Stimulated activated memory B cell treated with anti-CD40 and anti-IgM and Interleukin-4, amounts not matched to agents 10 μg/mL and 1 μg/mL and 100 μg/mL, for 72 hours (primary cell): ENCODE measurements around the gene IQSEC2.

Experiments used
- ATAC-seq: fragments of 150-1000 bp; cut with Tn5 transposase; 2 replicates; pipeline ENCODE4 v1.10.0; 2021
- H3K27ac Mint-ChIP-seq: one replicate; pipeline ENCODE4 v1.8.0; 2022; ENCODE audit warnings: mild to moderate bottlenecking, mixed read lengths
- H3K27me3 Mint-ChIP-seq: one replicate; pipeline ENCODE4 v1.8.0; 2022; ENCODE audit warnings: mixed read lengths
- H3K36me3 Mint-ChIP-seq: one replicate; pipeline ENCODE4 v1.8.0; 2022; ENCODE audit warnings: mixed read lengths
- H3K4me1 Mint-ChIP-seq: one replicate; pipeline ENCODE4 v1.8.0; 2022; ENCODE audit warnings: mixed read lengths
- H3K4me3 Mint-ChIP-seq: one replicate; pipeline ENCODE4 v1.8.0; 2022; ENCODE audit warnings: mild to moderate bottlenecking, moderate library complexity, mixed read lengths
- H3K9me3 Mint-ChIP-seq: one replicate; pipeline ENCODE4 v1.8.0; 2022; ENCODE audit warnings: mixed read lengths

Gene IQSEC2

DNA sequence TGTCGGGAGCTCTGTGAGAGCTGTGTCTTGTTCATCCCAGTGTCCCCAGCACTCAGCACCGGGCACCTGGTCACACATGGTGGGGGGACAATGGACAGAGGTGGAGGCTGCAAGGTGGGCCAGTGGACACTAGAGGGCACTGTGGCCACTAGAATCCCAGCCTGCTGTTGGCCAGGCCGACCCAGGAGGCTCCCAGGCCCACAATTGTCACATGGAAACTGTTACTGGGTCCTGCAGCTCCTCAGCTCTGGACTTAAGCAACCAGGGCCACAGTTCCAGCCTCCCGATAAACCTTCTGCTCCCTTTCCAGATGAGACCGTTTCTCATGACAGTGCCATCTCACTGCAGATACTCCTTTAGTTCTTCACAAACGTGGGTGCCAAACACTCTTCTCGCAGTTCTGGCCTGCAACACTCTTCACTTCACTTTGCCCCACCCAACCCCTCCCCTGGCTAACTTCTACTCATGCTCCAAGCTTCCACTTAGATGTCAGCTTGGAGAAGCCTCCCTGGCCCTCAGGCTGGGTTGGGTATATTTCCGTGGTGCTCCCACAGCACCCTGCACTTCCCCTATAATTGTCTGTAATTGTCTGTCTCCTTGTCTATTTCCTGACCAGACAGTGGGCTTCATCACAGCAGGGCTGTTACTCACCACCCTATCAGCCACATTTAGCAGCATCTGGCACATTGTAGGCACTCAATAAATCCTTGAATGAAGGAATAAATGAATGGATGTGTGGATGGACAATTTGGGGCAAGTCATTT is 3.5 kb upstream of the IQSEC2 start:
- Mint-ChIP-seq H3K27ac (no peak overlapping the region), H3K36me3 (no peaks in the 10 kb centered on the region), H3K4me3 (no peak overlapping the region), H3K27me3 (no peaks in the 10 kb centered on the region), H3K9me3 (no peaks in the 10 kb centered on the region), H3K4me1 (peaks cover 29% of the 10 kb centered on the region)
- peak; percentile 60 for ATAC-seq

DNA sequence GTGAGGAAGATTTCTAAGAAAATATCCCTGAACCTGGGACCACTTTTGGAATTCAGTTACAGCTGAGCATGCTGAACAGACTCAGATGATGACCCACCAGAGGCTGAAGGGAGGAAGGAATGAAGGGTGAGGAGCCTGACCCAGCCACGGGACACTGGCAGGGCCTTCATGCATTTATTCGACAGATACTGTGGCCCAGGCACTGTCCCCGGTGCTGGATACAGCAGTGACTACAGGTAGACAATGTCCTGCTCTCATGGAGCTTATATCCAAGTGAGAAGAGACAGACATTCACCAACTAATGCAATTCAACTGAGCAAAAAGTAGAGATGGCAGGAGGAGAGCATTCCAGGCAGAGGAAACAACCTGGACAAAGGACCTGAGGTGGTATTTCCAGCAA is 2.2 kb upstream of the IQSEC2 start:
- H3K4me1 Mint-ChIP-seq = peaks cover 30% of the 10 kb centered on the region
- H3K36me3 Mint-ChIP-seq = no peaks in the 10 kb centered on the region
- no peaks in the 10 kb centered on the region for H3K9me3 Mint-ChIP-seq
- no peaks in the 10 kb centered on the region for H3K27me3 Mint-ChIP-seq
- H3K4me3 Mint-ChIP-seq = no peak overlapping the region
- H3K27ac Mint-ChIP-seq = no peak overlapping the region
- no peak for ATAC-seq

DNA sequence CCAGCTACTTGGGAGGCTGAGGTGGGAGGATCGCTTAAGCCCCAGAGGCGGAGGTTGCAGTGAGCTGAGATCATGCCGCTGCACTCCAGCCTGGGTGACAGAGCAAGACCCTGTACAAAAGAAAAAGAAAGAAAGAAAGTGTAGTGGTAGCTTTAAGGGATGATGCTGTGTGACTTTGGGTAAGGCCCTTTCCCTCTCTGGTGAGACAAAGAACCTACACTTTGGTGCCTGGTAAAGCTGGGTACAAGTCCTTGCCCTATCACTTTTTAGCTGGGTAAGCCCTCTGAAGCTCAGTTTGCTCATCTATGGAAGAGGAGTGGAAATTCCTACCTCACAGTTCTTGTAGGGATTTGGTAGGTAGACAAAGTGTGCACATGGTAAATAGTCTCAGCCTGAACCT is 1.7 kb upstream of the IQSEC2 start:
- ATAC-seq = no peak
- no peak overlapping the region for H3K27ac Mint-ChIP-seq
- H3K4me1 Mint-ChIP-seq = peaks cover 25% of the 10 kb centered on the region
- no peaks in the 10 kb centered on the region for H3K27me3 Mint-ChIP-seq
- no peak overlapping the region for H3K4me3 Mint-ChIP-seq
- H3K9me3 Mint-ChIP-seq = no peaks in the 10 kb centered on the region
- no peaks in the 10 kb centered on the region for H3K36me3 Mint-ChIP-seq

DNA sequence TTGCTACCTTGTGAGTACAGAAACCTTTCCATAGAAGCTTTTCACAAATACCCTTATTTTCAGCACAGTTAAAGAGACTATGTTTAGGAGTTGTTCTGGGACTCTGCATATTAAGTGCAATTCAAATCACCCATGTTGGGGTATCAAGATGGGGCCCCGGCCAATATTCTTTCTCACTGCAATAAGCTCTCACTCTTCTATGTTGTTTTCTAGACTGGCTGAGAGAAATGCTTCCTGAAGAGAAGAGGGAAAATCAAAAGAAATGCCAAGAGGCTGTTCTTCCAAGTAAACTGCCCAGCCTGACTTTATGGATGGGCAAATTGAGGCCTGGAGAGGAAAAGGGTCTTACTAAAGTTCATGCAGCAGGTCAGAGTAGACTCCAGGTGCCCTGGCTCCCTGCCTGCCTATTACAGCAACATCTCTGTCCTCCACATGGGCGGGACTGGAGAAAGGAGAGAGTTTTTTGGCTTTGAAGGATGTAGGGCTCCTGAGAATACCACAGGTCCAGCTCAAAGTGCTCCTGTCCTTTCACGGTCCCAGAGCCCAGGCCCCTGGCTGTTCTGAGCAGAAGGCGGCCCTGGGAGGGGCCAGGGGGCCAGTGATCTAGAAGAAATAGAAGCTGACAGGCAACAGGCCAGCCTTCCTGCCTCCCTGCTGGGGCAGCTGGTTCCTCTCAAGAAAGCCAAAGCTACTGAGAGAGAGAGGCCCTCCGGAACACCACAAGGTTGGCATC is 745 bp upstream of the IQSEC2 start:
- no peaks in the 10 kb centered on the region for H3K9me3 Mint-ChIP-seq
- H3K27ac Mint-ChIP-seq = no peak overlapping the region
- no peak for ATAC-seq
- H3K4me3 Mint-ChIP-seq = no peak overlapping the region
- no peaks in the 10 kb centered on the region for H3K36me3 Mint-ChIP-seq
- H3K27me3 Mint-ChIP-seq = no peaks in the 10 kb centered on the region
- H3K4me1 Mint-ChIP-seq = peaks cover 15% of the 10 kb centered on the region

DNA sequence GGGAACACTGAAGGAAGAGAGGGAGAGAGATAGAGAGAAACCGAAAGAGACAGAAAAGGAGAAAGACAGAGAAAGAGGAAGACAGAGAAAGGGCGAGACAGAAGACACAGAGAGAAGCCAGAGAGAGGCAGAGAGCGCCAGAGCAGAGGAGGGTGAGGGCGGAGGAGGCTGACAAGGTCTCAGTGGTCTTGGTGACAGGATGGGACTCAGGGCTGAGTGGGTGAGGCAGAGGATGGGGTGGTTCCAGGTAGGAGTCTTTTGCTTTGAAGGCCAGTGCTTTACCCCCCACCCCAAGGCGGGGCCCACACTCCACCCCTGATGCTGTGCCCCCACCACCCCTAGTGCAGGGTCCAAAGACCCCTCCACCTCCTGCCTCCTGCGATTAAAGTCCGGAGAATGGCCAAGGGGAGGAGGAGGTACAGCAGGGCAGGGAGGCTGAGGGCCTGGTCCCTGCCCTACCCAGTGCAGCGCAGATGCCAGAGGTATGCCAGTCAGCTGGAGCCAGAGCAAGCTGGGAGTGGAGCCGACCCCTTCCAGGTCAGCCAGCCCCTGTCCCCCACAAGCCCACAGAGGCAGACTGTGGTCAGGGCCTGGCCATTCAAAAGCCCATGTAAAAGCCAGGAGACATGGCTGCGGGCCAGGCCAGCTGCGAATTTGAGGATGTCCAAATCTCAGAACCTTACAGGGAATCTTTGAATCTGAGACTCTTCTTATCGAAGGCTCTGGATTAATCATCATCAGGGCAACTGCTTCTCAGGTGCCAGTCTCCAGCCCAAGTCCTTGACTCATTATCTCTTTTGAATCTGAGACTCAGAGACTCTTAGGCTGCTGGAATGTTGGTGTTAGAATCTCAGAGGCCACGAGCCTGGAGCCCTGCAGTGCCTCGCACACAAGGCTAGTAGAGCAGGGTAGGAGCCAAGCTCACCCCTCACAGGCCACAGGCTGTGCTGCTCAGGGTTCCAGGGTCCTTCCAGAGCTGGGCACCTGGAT is 758 bp downstream of the IQSEC2 start:
- ATAC-seq = peak; percentile 34
- no peaks in the 10 kb centered on the region for H3K9me3 Mint-ChIP-seq
- no peaks in the 10 kb centered on the region for H3K27me3 Mint-ChIP-seq
- H3K4me1 Mint-ChIP-seq = peaks cover 14% of the 10 kb centered on the region
- peak overlapping the region; percentile 47 for H3K4me3 Mint-ChIP-seq
- H3K36me3 Mint-ChIP-seq = no peaks in the 10 kb centered on the region
- peak overlapping the region; percentile 74 for H3K27ac Mint-ChIP-seq

DNA sequence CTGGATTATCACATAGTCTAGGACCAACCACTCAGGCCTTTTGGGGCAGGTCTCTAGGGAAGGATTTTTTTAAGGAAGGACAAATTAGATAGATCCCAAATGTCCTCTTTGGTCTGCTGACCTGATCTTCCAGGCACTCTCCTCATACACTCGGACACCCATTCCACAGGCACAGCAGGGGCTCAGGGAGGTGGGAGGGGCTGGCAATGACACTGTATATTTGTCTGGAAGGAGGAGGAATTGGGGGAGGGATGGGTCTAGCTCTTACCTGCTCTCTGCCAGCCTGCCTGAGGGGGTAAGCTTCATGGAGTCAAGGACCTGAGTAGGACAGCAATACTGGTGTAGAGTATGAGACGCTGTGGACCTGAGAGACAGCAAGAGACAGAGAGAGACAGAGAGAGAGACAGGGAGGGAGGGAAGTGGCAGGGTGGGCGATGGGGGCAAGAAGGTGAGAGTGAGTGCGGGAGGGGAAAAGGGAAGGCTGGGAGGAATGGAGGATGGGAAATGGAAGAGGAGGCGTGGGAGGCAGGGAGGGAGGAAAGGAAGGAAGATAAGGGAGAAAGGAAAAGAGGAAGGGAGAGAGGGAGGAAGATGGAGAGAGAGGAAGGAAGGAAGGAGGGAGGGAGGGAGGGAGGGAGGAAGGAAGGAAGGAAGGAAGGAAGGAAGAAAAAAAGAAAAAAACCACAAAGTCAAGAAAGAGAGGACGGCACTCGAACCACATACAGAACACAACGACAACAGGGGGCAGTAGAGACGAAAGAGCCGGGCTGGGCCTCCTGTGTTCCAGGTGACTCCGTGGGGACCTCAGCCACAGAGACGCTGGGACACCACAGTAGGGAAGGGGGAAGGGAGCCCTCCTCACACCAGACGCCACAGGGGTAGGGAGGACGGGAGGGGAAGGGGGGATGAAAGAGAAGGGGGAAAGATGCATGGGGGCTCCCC is 1.8 kb downstream of the IQSEC2 start:
- Mint-ChIP-seq H3K4me3 (peak overlapping the region; percentile 47), H3K9me3 (no peaks in the 10 kb centered on the region), H3K27me3 (no peaks in the 10 kb centered on the region), H3K27ac (peak overlapping the region; percentile 74), H3K36me3 (no peaks in the 10 kb centered on the region), H3K4me1 (peaks cover 12% of the 10 kb centered on the region)
- ATAC-seq = no peak

DNA sequence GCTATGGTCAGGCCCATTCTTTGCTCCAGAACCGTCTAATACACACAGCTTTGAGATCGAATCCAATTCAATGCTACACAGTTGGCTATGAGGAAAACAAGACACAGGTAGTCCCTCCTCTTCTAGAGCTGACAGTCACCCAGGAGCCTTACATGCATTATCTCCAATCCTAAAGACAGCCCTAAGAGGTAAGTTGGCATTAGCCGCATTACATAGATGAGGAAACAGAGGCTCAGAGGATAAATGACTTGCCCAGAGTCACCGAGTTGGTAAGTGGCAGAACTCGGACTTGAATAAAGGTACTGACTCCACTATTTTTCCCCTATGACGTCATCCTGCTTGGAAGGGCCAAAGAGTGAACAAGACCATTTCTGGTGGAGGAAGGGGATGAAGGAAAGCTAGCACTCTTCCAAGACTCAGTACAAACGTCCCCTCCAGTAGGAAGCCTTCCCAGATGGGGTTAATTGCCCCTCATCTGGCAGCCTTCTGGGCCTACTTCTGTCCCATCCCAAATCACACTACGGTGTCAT is 8.5 kb downstream of the IQSEC2 start:
- no peak overlapping the region for H3K27ac Mint-ChIP-seq
- no peaks in the 10 kb centered on the region for H3K4me1 Mint-ChIP-seq
- H3K4me3 Mint-ChIP-seq = no peak overlapping the region
- H3K27me3 Mint-ChIP-seq = no peaks in the 10 kb centered on the region
- no peaks in the 10 kb centered on the region for H3K36me3 Mint-ChIP-seq
- ATAC-seq = no peak
- H3K9me3 Mint-ChIP-seq = no peaks in the 10 kb centered on the region

DNA sequence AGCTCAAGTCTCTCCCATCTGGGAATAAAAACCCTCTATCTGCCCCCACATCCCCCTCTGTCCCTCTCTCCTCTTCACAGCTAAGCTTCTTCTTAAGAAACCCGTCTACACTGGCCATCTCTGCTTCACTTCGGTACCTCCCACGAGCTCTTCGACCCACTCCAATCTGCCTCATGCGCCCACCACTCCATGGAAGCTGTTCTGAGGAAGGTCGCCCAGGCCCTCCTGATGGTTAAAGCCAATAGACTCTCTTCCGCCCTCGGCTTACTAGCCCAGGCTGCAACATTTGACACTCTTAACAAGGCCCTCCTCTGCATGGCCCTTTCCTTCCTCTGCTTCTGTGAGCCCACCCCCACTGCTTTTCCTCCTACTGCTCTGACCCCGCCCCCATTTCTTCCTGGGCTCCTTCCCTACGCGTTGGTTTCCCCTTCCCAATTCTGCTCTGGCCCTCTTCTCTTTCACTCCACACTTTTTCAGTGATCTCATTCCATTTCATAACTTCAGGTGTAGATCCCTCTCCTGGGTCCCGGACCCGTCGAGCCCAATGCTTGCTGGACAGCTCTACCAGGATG is 11.8 kb downstream of the IQSEC2 start:
- H3K36me3 Mint-ChIP-seq = no peaks in the 10 kb centered on the region
- ATAC-seq = no peak
- H3K27me3 Mint-ChIP-seq = peaks cover 16% of the 10 kb centered on the region
- no peaks in the 10 kb centered on the region for H3K9me3 Mint-ChIP-seq
- H3K4me3 Mint-ChIP-seq = no peak overlapping the region
- no peaks in the 10 kb centered on the region for H3K4me1 Mint-ChIP-seq
- no peak overlapping the region for H3K27ac Mint-ChIP-seq

DNA sequence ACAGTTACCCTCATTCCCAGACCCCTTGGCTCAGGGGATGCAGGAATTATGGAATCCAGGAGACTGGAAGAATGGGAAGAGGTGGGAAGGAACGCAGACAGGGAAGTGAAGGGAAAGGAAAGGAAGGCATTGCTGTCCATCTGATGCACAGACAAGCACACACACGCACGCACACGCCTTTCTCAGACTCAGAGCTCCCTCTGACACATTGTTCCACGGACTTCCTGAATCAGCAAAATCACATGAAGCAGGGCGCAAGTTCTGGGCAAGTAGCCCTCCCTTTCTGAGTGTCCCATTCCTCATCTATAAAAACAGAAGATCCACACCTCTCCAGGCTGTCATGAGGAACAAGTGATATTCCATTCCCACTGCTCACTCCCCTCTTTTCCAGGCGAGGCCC is 13.2 kb downstream of the IQSEC2 start:
- no peak overlapping the region for H3K27ac Mint-ChIP-seq
- H3K36me3 Mint-ChIP-seq = no peaks in the 10 kb centered on the region
- H3K27me3 Mint-ChIP-seq = peaks cover 31% of the 10 kb centered on the region
- H3K4me3 Mint-ChIP-seq = no peak overlapping the region
- H3K4me1 Mint-ChIP-seq = peaks cover 6% of the 10 kb centered on the region
- no peak for ATAC-seq
- no peaks in the 10 kb centered on the region for H3K9me3 Mint-ChIP-seq

DNA sequence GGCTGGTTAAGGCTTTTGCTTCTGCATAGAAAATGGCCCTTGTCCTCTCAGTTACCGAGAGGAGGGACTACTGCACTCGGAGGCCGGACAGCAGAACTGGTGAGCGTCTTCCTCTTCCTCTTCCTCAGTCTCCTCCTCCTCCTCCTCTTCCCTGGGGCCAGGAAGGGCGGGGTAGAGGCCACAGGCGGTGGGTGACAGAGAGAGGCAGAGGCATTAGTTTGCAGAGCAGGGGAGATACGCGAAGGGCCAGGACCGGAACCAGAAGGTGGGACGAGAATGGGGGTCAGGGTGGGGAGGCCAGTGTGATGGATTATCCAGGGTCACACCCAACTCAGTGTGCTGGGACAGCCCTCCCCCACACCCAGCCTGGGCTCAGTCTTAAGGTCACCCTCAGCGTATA is 14.5 kb downstream of the IQSEC2 start:
- Mint-ChIP-seq H3K27me3 (peaks cover 40% of the 10 kb centered on the region), H3K27ac (no peak overlapping the region), H3K36me3 (no peaks in the 10 kb centered on the region), H3K9me3 (no peaks in the 10 kb centered on the region), H3K4me3 (no peak overlapping the region), H3K4me1 (peaks cover 10% of the 10 kb centered on the region)
- ATAC-seq = no peak

DNA sequence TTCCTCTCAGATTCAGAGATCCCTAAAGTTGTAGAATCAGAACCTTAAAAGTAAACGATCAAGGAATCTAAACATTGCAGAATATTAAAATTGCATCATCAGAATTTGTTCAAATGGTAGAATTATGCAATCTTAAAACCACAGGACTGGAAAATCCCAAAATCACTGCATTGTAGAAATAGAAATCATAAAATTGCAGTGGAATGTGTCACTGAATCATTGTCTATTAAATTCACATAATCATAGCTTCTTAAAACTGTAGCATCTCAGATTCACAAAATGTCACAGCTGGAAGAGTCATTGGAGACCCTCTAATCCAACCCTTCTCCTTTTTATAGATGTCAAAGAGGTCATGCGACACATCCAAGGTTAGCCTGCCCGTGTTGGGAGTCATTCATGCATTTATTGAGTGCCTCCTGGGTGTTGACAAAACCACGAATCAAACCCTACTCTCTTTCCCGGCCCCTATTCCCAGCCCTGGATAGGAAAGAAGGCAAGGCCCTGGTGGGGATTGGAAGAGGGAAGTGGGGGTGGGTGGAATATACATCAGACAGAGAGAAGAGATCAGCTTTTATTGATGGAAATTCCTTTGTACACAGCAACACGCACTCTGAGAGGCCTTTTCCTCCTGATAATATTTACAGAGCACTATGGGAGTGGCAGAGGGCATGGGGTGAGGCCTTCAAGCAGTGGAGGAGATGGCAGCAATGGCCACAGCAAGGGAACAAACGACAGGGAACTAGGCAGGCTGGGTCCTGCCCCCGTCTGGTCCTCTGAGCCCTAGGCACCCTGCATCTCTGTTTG is 15.4 kb downstream of the IQSEC2 start:
- H3K4me1 Mint-ChIP-seq = peaks cover 18% of the 10 kb centered on the region
- no peaks in the 10 kb centered on the region for H3K9me3 Mint-ChIP-seq
- ATAC-seq = no peak
- no peaks in the 10 kb centered on the region for H3K36me3 Mint-ChIP-seq
- H3K27ac Mint-ChIP-seq = no peak overlapping the region
- H3K27me3 Mint-ChIP-seq = peaks cover 49% of the 10 kb centered on the region
- no peak overlapping the region for H3K4me3 Mint-ChIP-seq

DNA sequence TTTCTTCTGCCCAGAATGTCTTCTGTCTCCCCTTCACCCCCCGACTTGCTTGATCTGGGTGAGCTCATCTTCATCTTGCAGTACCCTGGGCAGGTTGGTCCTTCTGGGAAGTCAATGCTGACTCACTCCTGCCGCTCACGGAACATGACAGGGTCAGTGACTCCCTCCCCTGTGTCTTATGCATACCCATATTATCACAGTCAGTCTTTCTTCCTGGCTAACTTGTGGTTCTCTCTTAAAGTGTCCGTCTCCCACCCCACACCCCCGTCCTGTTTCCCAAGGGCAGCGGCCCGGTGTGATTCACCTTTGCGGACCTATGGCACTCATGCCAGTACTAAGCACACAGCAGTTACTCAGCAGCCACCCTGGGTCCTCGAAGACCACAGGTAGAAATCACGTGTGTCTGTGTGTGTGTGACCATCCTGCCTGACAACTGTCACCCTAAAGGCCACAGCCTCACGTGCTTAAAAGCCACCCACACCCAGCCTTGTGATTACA is 17.7 kb downstream of the IQSEC2 start:
- no peak overlapping the region for H3K27ac Mint-ChIP-seq
- peaks cover 49% of the 10 kb centered on the region for H3K27me3 Mint-ChIP-seq
- no peaks in the 10 kb centered on the region for H3K36me3 Mint-ChIP-seq
- ATAC-seq = no peak
- no peaks in the 10 kb centered on the region for H3K9me3 Mint-ChIP-seq
- peaks cover 18% of the 10 kb centered on the region for H3K4me1 Mint-ChIP-seq
- H3K4me3 Mint-ChIP-seq = no peak overlapping the region

DNA sequence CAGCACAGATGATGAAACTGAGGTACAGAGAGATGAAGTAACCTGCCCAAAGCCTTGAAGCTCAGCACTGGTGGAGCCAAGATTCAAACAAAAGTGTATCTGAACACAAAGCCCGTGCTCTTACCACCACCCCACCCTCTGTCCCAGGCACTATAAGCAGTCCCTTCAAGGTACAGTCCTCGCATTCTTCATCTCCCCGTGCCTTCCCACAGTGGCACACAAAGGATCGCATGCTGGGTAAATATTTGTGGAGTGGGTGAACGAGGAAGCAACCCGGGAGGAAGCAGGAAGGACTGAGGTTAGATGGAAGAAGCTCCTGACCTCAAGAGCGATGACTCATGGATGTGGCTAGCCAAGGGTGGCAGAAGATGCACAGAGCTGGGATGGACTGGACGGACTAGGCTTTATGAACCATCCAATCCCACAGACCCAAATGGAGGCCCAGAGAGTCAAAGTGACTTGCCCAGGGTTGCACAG is 18.4 kb downstream of the IQSEC2 start:
- H3K4me3 Mint-ChIP-seq = no peak overlapping the region
- no peak overlapping the region for H3K27ac Mint-ChIP-seq

More for the DNA sequence above, 18.4 kb downstream of the IQSEC2 start:
- H3K4me1 Mint-ChIP-seq = peaks cover 18% of the 10 kb centered on the region
- H3K9me3 Mint-ChIP-seq = no peaks in the 10 kb centered on the region
- ATAC-seq = no peak
- peaks cover 54% of the 10 kb centered on the region for H3K27me3 Mint-ChIP-seq
- no peaks in the 10 kb centered on the region for H3K36me3 Mint-ChIP-seq
